ENCODE measurements around the gene MDM1. TPM values are rescaled to one million over a fixed set of nuclear protein-coding genes. Genes with fewer than 3 reads are reported as not detected.
A peak's percentile ranks its signal among the peaks of the same experiment; 100 is the strongest.

The MDM1 gene
- total and polyA plus RNA-seq, 2 of the 13 experiments (the other 11 are each of a cell fraction or from before 2014, with no cell fraction given), result 4.6 to 15.2 TPM

GRCh38 chr12:68336889-68337303 lies 4.7 kb upstream of the MDM1 start:
- peaks cover 55% of the 10 kb centered on the region for H3K4me1 ChIP-seq (ENCODE audit: insufficient read depth, low read length)
- H3K4me2 ChIP-seq (ENCODE audit: low read depth, low read length), result no peak overlapping the region
- no peaks in the 10 kb centered on the region for H4K20me1 ChIP-seq (ENCODE audit: insufficient read depth, low read length)
- no peak overlapping the region for H3K4me3 ChIP-seq (replicated peaks in 1 of 3; ENCODE audit: insufficient read depth in 1 of 3, low read depth in 2 of 3, low read length in 3 of 3)
- H3K27me3 ChIP-seq (ENCODE audit: control insufficient read depth in 1 of 2, insufficient read depth in 2 of 2, low read length in 2 of 2), result no peaks in the 10 kb centered on the region; a peak in 1 of 5 replicates
- ATAC-seq (no peak), FAIRE-seq (peak; percentile 18), DNase-seq (ENCODE audit: low spot score) (no peak)
- POLR2A ChIA-PET, result interaction anchor here (1.2 kb wide), 1 partner anchor 28 kb away, joined by 3 read pairs; no protein-coding TSS in a partner anchor
- WGBS (ENCODE audit: low lambda C conversion rate), result 16% methylated on average over 4 of the region's 4 CpGs
- no TSS peak for BruUV-seq (replicated peaks)
- intact Hi-C loops (cut with micrococcal nuclease; ENCODE audit: unreplicated experiment), result loop anchor here (10.0 kb wide), 1 partner anchor 328 kb away; no protein-coding TSS in a partner anchor
- H2AFZ ChIP-seq (ENCODE audit: low read length), result no peak overlapping the region
- CTCF ChIA-PET (ENCODE audit: low intra/inter-chr PET ratio, low total read pairs), result no interaction called here
- H3K9me3 ChIP-seq (ENCODE audit: low read length), result no peaks in the 10 kb centered on the region
- no peak overlapping the region for H3K9ac ChIP-seq (ENCODE audit: insufficient read depth, low read depth, low read length)
- TF ChIP-seq USF2 (IDR thresholded peaks at IDR 0.05; ENCODE audit: low read depth, low read length) (no peak), USF2 (CRISPR knock-in tag; IDR thresholded peaks at IDR 0.05; ENCODE audit: borderline replicate concordance) (no peak), ZNF362 (CRISPR knock-in tag; IDR thresholded peaks at IDR 0.05; ENCODE audit: borderline replicate concordance) (peak; percentile 39; the same call in 1 of the 2 replicates), MAFK (conservative IDR thresholded peaks at IDR 0.05 in 1 of 2, IDR thresholded peaks at IDR 0.05 in 1 of 2; ENCODE audit: low read length in 2 of 2) (peak; percentile 26 to 38; a peak in 2 of 4 replicates)
- in situ Hi-C loops (cut with HindIII; ENCODE audit: extremely low pct_ligation_motif_present, low pct_unique_long_range_greater_than_20kb), result no loop called here
- no peak overlapping the region for H3K27ac ChIP-seq (ENCODE audit: extremely low read length, insufficient read depth, low read length)
- H3K79me2 ChIP-seq (ENCODE audit: insufficient read depth, low read length), result no peaks in the 10 kb centered on the region
- H3K36me3 ChIP-seq (replicated peaks in 1 of 2; ENCODE audit: control insufficient read depth in 1 of 2, insufficient read depth in 2 of 2, low read length in 2 of 2), result no peaks in the 10 kb centered on the region
